NCI-H187 (cell line): Measurements from ENCODE around the gene PNPLA8.
"Not testable (repeated sequence)": the region's sequence is repeated elsewhere in the genome, so short reads cannot be mapped to it uniquely, and the experiment has no call there.

Source experiments
- DNase-seq, 2 experiments: peaks; one replicate each; lab custom pipeline; 2025; lab: John Stamatoyannopoulos, UW

Gene PNPLA8

GRCh38 chr7:108479118-108479517 lies 46.8 kb downstream of the PNPLA8 start:
- DNase-seq: no peak

GRCh38 chr7:108468246-108468645 lies 57.7 kb downstream of the PNPLA8 start:
- DNase-seq: no peak

GRCh38 chr7:108467391-108467790 lies 58.5 kb downstream of the PNPLA8 start:
- DNase-seq: no peak

- DNase-seq: not testable (repeated sequence)
Observed at GRCh38 chr7:108466322-108466721, 59.6 kb downstream of the PNPLA8 start.

DNA sequence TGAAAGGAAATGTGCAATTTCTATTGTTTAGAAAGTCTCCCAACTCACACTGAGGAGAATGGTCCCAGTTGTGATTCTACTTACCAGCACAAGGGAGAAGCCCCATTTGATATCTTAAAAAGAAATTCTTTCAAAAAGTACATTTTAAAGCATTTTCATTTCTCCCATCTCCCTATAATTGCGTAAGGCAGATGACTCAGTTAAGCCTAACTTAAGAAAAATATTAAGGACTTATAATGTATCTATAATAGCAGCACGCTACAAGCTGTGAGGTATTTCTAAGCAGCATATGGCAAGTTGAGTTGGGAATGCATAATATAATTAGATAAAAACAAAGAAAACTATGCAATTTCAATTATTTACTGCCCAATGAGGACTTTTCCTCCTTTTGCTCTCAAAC lies 61.2 kb downstream of the PNPLA8 start:
- DNase-seq: no peak

GRCh38 chr7:108463613-108464012 lies 62.3 kb downstream of the PNPLA8 start:
- no peak for DNase-seq

- no peak for DNase-seq
Observed at GRCh38 chr7:108461840-108462239, 64.1 kb downstream of the PNPLA8 start.

GRCh38 chr7:108460964-108461363 lies 65.0 kb downstream of the PNPLA8 start:
- no peak for DNase-seq

DNA sequence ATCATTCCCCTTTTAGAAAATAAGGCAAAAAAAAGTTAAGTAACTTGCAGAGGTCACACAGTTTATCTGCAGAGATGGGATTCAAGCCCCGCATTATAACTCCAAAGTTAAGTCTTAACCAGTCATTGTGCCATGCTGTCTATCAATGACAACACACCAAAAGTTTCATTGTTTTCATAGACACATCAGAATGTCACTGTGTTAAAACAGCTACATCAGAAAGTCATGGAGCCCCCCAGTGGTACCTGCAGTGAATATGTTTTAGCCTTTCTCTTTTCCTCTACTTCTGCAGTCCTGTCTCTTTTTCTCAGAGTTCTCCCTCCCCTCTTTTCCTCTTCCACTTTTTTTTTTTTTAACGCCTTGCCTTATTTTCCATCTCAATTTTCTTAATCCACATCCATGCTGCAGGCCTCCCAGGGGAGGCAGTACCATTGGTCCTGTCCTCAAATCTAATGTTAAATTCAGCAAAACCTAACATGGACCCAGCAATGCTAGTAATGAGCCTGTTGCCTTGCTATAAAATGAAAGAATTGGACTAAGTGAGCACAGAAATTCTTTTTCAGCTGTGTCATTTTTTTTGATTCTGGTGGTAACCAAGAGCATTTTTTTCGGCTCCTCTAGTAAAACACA lies 65.9 kb downstream of the PNPLA8 start:
- DNase-seq: peak in 1 of 2 experiments; percentile 29

DNA sequence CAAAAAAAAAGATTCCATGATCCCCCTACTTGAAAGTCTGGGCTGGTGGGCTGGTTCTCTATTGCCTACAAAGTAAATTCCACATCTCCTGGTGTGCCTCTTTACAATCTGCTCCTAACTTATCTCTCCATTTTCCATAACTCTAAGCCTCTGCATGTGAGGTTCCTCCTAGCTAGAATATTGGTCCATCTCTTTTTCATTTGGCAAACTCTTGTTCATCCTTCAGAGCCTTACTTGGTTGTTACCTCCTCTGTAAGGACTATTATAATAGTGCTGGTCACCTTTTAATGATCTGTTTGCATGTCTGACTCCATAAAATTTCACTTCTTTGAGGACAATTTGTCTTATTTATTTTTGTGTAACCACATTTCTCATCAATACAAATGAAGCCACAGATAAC lies 68.1 kb downstream of the PNPLA8 start:
- DNase-seq: no peak

DNA sequence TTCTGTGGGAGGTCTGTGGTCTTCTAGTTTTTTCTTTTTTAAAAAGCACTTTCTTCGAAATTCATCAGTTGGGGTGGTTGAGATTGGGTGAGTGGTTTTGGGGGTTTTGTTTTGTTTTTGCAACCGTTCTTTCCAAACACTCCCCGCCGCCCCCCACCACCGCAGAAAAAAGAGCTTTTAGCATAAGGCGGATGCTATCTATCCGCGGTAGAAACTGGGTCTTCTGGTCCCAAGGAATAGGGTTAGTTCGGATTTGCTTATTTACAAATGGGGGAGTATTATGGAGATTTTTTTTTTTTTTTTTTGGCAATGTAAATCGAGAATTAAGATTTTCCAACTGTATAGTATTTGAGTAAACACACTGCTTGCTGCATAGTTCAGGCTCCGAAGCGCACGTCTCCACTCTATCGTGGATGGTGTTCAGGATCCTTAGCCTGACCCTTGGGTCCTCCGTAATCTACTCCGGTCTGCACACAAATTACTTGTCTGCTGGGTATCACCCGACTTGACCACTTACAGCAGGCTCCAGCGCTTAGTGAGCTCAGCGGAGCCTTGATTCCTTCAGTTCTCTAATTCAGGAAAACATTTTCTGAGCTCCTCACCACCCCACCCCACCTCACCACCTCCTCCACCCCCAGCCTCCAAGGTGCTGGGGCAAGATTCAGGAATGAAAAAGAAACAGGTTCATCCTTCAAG lies 68.9 kb downstream of the PNPLA8 start:
- DNase-seq: no peak

- DNase-seq: peak; percentile 60 to 64
Observed at GRCh38 chr7:108455998-108456677, 69.8 kb downstream of the PNPLA8 start, which contains the start of gene NRCAM. Gene NRCAM (minus strand): TSS chr7:108456436. CDS start chr7:108240064, 216,372 bp downstream.

DNA sequence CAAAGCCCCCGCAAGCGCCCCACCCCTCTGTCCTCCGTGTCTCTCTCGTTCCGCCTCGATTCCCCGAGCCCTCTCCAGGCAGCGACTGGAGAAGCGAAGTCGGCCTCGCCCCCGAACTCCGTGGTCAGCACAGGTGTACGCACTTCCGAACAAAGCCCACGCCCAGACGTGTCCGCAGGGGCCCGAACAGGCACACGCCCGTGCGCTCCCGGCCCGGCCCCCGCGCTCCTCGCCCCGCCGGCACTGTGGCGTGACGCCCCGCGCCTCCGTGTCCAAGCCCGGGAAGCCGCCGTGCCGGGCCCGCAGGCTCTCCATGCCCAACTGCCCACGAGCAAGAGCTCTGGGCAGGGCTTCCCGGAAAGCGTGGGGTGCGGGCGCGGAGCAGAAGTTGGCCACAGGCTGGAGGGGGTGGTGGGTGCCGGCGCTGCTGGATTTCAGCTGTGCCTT lies 70.4 kb downstream of the PNPLA8 start:
- peak; percentile 50 to 72 for DNase-seq

DNA sequence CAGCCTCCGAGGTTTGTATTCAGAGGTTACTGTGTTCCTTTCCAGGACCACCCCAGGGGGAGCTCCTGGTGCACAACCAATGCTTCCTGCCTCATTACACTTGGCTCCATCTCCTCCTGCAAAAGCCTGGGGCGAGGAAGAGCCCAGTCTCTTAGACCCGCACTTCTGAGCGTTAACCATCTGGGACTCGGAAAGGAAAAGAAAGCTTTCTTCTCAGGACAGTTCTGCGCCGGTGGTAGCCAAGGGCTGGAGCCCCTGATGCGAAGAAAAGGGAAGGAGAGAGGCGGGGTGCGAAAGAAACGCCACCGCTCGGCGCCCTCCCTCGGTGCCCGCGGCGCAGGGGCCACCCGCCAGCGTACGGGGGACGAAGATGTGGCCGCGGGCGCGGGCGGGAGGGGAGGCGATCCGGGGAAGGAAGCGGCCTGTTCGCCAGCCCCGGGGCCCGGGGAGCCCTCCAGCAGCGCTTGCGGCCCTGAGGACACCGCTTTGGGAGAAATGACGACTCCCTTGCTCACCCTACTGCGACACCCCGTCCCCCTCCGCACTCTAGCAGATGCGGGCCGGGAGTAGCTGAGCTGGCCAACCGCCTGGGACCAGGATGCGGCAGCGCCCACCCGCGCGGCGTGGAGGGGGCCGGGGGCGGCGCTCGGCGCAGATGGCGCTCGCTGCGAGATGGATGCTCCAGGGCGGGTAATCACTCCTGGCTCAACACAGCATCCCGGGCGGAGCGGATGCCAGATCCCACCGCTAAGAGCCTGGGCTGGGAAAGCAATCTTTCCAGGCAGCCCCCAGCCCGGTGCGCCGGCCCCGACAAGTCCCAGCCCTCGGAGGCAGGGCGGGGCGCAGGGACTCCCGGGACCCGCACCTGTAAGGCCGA lies 71.0 kb downstream of the PNPLA8 start:
- peak in 1 of 2 experiments; percentile 72 for DNase-seq

GRCh38 chr7:108454317-108454673 lies 71.6 kb downstream of the PNPLA8 start:
- DNase-seq: no peak

GRCh38 chr7:108453320-108453719 lies 72.6 kb downstream of the PNPLA8 start:
- no peak for DNase-seq

DNA sequence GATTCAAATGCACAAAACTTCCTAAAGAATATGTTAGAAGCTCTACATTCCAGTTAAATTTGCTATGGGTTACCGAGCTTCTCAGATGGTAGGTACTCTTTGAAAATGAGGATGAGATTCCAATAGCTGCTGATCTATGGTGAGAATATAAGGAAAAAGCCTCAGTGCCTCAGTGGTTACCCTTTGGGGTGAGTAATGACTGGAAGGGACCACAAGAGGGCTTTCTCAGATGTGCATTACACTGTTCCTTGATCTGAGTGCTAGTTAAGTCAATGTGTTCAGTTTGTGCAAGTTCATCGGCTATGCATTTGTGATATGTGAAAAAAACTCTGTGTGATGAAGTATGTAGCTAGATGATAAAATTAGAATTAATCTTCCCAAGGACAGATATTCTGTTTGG lies 73.2 kb downstream of the PNPLA8 start:
- DNase-seq: no peak

DNA sequence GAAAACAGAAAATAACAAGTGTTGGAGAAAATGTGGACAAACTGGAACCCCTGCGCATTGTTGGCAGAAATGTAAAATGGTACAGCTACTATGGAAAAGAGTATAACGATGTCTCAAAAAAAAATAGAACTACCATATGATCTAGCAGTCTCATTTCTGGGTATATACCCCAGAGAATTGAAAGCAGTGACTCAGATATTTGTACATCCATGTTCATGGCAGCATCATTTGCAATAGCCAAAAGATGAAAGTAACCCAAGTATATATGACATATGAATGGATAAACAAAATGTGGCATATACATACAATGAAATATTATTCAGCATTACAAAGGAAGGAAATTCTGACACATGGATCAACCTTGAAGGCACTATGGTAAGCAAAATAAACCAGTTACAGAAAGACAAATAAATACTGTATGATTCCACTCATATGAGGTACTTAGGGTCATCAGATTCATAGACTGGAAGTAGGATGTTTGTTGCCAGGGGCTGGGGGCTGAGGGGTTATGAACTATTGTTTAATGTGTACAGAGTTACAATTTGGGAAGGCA lies 74.6 kb downstream of the PNPLA8 start:
- no peak for DNase-seq

GRCh38 chr7:108450160-108450559 lies 75.8 kb downstream of the PNPLA8 start:
- DNase-seq: no peak

DNA sequence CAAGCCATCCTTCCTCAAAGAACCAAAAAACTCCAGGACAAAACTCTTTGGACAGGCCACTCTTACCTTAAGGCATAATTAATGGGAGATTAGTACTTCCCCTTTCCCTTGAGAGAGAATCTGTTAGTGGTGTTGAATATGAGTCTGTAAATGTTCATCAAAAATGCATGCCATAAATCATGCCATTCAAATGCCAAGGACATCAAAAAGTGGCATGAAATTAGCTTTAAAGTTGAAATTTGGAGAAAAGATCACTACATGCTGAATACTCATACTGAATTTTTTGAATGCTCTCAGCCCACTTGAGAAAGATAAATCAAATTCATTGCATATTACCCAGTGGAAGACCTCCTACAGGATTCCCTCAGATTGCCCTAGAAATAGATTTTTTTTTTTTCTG lies 76.4 kb downstream of the PNPLA8 start:
- no peak for DNase-seq

- no peak for DNase-seq
Observed at GRCh38 chr7:108448584-108449505, 77.1 kb downstream of the PNPLA8 start.
